Endometrial microvascular endothelial cells (primary cell): ENCODE data around the gene FKRP. TPM values are rescaled to one million over a fixed set of nuclear protein-coding genes. Genes with fewer than 3 reads are reported as not detected.

Experiments used
- in situ Hi-C: cut with HindIII; loops from 2 replicates; pipeline ENCODE4 v1.10.0; 2017; ENCODE audit warnings: low sequenced_read_pairs, low pct_unique_long_range_greater_than_20kb; ENCODE audit errors: inconsistent ontology term
- total RNA-seq: library from RNA; depleted of rRNA; stranded (reverse); fragments of >200 nt; gene quantifications from one replicate; pipeline ENCODE4 v1.2.3, GENCODE V29; 2015; ENCODE audit errors: inconsistent ontology term

The FKRP gene
- total RNA-seq, 1 donor from 2014 or later, result 18.6 TPM

GRCh38 chr19:46718934-46719622, 26.8 kb upstream of the FKRP start:
- in situ Hi-C loops, result no loop called here

GRCh38 chr19:46719629-46720502, 26.0 kb upstream of the FKRP start:
- in situ Hi-C loops, result no loop called here

GRCh38 chr19:46720503-46721239, 25.2 kb upstream of the FKRP start:
- in situ Hi-C loops, result no loop called here

GRCh38 chr19:46721269-46722003, 24.4 kb upstream of the FKRP start:
- in situ Hi-C loops, result no loop called here

GRCh38 chr19:46722004-46722380, 23.9 kb upstream of the FKRP start:
- in situ Hi-C loops, result no loop called here

- in situ Hi-C loops, result no loop called here
Measured at GRCh38 chr19:46722421-46723022, 23.3 kb upstream of the FKRP start.

- in situ Hi-C loops, result no loop called here
Measured at GRCh38 chr19:46723023-46723461, 22.8 kb upstream of the FKRP start.

GRCh38 chr19:46723471-46723870, 22.4 kb upstream of the FKRP start:
- in situ Hi-C loops, result no loop called here

- in situ Hi-C loops, result no loop called here
Measured at GRCh38 chr19:46724468-46724867, 21.4 kb upstream of the FKRP start.

GRCh38 chr19:46725036-46725820, 20.6 kb upstream of the FKRP start:
- in situ Hi-C loops, result no loop called here

GRCh38 chr19:46725859-46726393, 19.9 kb upstream of the FKRP start:
- in situ Hi-C loops, result no loop called here

GRCh38 chr19:46726551-46726950, 19.3 kb upstream of the FKRP start:
- in situ Hi-C loops, result no loop called here

GRCh38 chr19:46726971-46727501, 18.8 kb upstream of the FKRP start:
- in situ Hi-C loops, result no loop called here

- in situ Hi-C loops, result no loop called here
Measured at GRCh38 chr19:46727757-46728156, 18.1 kb upstream of the FKRP start.

GRCh38 chr19:46728208-46728607, 17.6 kb upstream of the FKRP start:
- in situ Hi-C loops, result no loop called here

GRCh38 chr19:46728693-46729339, 17.0 kb upstream of the FKRP start:
- in situ Hi-C loops, result no loop called here

- in situ Hi-C loops, result no loop called here
Measured at GRCh38 chr19:46729696-46730095, 16.2 kb upstream of the FKRP start.
